Motor neuron (in vitro differentiated cells): ENCODE data around the gene CACNG3. TPM values are rescaled to one million over a fixed set of nuclear protein-coding genes. Genes with fewer than 3 reads are reported as not detected.

ENCODE experiments used
- ATAC-seq, 8 experiments: fragments of 200-7000 bp; cut with Tn5 transposase; replicated peaks in 6 of 8; 2 replicates each; pipeline ENCODE4 v1.8.0; 2021; ENCODE audit warnings: mild to moderate bottlenecking in 8 of 8, moderate library complexity in 8 of 8
- H3K27ac ChIP-seq, 2 donors: fragments of 250-450 bp; sonication (Bioruptor Pico); 2 replicates each; pipeline ENCODE4 v1.9.0; 2021; ENCODE audit warnings: antibody characterized with exemption in 2 of 2, mild to moderate bottlenecking in 2 of 2, moderate library complexity in 1 of 2
- H3K4me1 ChIP-seq, 2 donors: fragments of 250-450 bp; sonication (Bioruptor Pico); replicated peaks in 1 of 2; 2 replicates each; pipeline ENCODE4 v1.6.1; 2021; ENCODE audit warnings: antibody characterized with exemption in 2 of 2, mild to moderate bottlenecking in 2 of 2, moderate library complexity in 1 of 2
- H3K4me3 ChIP-seq, 5 donors: fragments of 250-450 bp; sonication (Bioruptor Pico); 2 replicates each; pipeline ENCODE4 v1.9.0; 2021; ENCODE audit warnings: antibody characterized with exemption in 5 of 5, mild to moderate bottlenecking in 5 of 5, moderate library complexity in 4 of 5
- WGBS, 10 experiments: fragments of 450-650 bp; shearing (Covaris generic); methylation state at CpG; one replicate each; pipeline ENCODE4 v1.0.0; 2022; 5-methylcytosine and 5-hydroxymethylcytosine counted together
- in situ Hi-C, 9 experiments: fragments of 400-800 bp; cut with MboI; loops; one replicate each; pipeline ENCODE4 v1.15.0; 2021; ENCODE audit warnings: low sequenced_read_pairs in 9 of 9, low pct_unique_long_range_greater_than_20kb in 2 of 9; ENCODE audit not compliant: unreplicated experiment in 9 of 9
- total RNA-seq, 8 experiments: library from RNA; unstranded; fragments of 300-600 nt; gene quantifications; 2 replicates each; pipeline versions ENCODE4 v1.2.3 to v1.2.4, GENCODE V29; 2022

The CACNG3 gene
- total RNA-seq, 8 experiments from 2014 or later, result 0.05 to 1.4 (median 0.23) TPM; not detected in 1

GRCh38 chr16:24382762-24383407 lies 126.8 kb downstream of the CACNG3 start:
- H3K4me1 ChIP-seq, result peaks cover 7 to 14% of the 10 kb centered on the region in 2 donors
- peak overlapping the region in 1 of 2 donors; percentile 45 for H3K27ac ChIP-seq
- 0 to 57% (median 7%) methylated on average over 1 to 5 of the region's 5 CpGs; no CpG with 5 or more reads in 1 of the 10 experiments for WGBS, 10 experiments
- in situ Hi-C loops, result no loop called here
- no peak overlapping the region for H3K4me3 ChIP-seq
- peak in 5 of 8 experiments; percentile 45 to 86 (median 69) for ATAC-seq

DNA sequence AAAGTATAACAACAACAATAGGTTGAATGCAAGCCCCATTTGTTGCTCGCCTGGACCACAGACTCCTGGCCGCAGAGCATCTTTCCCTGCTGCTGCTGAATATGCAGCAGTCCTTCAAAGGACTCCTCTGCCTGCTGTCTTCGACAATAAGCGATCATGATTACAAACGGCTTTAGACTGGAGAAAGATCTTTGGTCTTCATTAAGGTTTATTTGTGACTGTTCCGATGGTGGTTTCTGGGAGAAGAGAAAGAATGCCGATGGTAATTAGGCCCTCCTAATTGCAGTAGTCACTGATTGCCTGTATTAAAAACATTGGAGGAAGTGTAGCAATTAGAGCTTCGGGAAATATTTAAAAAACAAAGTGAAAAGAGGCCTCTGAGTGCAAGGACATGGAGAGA lies 138.2 kb downstream of the CACNG3 start:
- in situ Hi-C loops, result no loop called here
- H3K4me3 ChIP-seq, result no peak overlapping the region
- no peak for ATAC-seq
- H3K4me1 ChIP-seq, result no peaks in the 10 kb centered on the region
- WGBS, 10 experiments, result 0 to 83% (median 54%) methylated on average over 1 to 8 of the region's 8 CpGs; no CpG with 5 or more reads in 2 of the 10 experiments
- H3K27ac ChIP-seq, result no peak overlapping the region

DNA sequence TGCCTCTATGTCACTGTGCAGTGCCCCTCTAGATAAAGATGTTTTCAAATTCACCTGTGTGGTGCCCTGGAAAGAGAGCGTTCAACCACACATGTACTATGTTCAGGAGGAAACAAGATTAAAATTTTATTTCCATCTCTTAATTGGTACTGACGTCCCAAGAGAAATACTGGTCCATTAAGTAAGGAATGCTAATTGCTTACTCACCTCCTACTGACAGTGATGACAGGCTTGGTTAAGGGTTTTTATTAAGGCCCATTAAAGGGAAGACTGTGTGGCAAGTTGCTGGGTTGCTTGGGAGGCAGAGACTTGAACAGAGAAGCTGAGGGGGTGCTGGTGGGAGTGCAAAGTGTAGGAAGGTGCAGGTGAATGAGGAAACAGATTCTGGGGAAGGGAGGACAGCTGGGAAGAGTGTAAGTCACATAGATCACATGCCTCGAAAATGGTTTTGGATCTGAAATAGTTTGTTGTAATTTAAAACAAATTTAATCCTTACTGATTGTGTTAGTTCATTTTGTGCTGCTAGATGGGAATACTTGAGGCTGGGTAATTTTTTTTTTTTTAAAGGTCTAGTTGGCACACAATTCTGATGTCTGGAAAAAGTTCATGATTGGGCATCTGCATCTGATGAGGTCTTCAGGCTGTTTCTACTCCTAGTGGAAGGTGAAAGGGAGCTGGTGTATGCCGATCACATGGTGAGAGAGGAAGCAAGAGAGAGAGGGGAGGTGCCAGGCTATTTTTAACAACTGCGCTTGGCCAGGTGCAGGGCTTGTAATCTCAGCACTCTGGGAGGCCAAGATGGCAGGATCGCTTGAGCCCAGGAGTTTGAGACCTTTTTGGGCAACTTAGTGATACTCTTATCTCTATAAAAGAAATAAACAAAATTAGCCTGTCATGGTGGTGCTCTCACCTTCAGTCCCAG lies 140.5 kb downstream of the CACNG3 start:
- in situ Hi-C loops, result no loop called here
- Histone ChIP-seq H3K4me1 (no peaks in the 10 kb centered on the region), H3K4me3 (no peak overlapping the region), H3K27ac (no peak overlapping the region)
- ATAC-seq, result peak in 2 of 8 experiments; percentile 38 to 71
- 22 to 84% (median 60%) methylated on average over 1 to 4 of the region's 6 CpGs for WGBS, 10 experiments

DNA sequence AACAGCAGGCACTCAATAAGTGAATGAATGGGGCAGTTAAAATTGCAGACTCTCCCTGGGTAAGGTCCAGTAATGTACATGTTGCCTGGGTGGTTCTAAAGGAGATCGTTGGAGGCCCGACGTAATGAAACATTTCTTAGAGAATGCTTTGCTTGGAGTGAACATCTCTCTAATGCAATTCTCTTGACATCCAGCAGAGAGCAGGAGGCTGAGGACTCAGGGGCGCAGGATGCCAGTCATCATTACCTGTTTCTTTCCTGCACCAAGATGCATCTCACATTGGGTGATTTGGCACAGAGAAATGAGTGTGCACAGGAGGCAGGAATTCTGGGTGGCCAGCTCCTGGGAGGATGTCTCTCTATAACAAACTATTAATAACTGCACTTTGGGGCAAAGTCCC lies 152.9 kb downstream of the CACNG3 start:
- in situ Hi-C loops, result no loop called here
- no peaks in the 10 kb centered on the region for H3K4me1 ChIP-seq
- ATAC-seq, result peak in 1 of 8 experiments; percentile 53
- no peak overlapping the region for H3K27ac ChIP-seq
- 0 to 100% (median 80%) methylated on average over 1 to 3 of the region's 4 CpGs; no CpG with 5 or more reads in 3 of the 10 experiments for WGBS, 10 experiments
- no peak overlapping the region for H3K4me3 ChIP-seq
